Stimulated activated CD8-positive, alpha-beta memory T cell treated with anti-CD3 and anti-CD28 coated beads, Interleukin-15, amount 100 ng/mL, for 1 hour (primary cell): ENCODE measurements around the gene RHOBTB1.

Source experiments
- DNase-seq: peaks from one replicate; pipeline ENCODE4 v3.0.0-alpha.2; 2020; ENCODE audit warnings: low read depth

RHOBTB1 gene

GRCh38 chr10:60965696-60966095, 21.7 kb upstream of the RHOBTB1 start:
- no peak for DNase-seq

DNA sequence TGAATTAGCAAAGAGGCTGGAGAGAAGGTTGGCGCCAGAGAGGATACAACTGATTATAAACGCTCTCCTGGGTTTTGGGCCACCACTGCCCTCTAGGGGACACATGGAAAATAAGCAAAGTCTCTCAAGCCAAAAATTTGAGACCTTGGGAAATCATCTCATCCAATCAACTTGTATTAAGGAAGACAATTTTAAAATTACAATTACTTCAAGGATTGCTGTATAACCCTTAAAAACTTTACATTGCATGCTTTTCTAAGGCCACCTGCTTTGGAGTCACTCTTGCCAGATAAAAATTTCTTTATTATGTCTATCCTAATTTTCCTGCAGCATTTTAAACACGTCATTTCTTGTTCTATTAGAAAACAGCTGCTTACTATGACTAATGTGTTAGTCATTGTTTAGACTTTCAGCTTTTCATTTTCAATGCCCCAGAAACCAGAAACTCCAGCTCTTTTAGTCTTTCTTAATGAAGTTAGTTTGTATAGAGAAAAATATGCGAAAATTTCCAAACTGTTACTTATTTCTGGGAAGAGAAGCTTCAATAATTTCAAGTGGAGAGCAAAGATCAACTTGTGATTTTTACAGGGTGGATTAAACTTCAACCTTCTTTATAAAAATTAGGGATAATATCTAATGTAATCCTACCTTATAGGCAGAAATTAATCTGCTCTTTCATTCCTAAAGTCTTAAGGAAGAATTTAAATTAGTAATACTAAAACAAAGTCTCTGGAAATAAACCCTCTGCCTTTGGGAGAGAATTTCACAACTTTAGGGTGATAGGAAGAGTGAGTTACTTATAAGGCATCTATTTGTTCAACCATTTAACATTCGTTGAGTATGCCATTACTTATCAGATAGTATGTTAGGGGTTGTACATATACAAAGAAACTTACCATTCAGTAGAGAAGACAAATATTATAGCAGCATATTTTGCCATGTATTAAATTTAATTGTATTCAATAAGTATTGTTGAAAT, 20.6 kb upstream of the RHOBTB1 start:
- DNase-seq = no peak

DNA sequence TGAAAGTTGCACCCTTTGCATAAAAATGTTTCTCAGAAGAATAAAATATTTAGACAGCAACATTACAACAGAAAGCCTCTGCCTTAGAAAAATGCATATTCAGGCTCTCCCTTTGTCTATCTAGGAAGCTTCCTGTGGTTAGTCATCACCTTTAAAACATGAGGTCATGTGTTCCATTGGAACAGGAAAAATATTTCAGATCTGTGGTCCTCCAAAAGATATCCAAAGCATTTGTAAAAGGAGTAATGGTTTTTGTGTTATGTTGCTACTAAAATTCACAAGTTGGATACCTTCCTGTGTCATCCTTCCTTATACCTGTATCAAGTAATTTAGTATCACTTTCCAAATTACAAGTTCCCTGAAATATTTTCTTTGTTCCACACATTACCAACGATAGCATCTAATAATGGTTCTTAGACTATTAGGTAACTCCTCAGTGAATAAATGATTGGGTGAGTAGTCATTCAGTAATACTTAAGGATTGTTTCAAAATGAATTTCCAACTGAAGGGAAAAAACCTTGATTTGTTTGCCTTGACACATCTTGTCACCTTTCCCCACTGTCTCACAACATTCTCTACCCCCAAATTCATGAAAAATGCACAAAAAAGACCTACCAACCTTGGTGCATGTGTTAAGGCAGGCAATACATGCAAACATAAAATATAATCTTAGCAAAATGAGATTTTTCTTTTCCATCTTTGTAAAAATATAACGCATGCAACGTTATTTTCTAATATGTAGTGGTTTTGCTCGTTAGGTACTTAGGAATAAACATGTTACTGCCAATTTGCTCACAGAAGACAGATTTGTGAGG, 19.7 kb upstream of the RHOBTB1 start:
- no peak for DNase-seq

- no peak for DNase-seq
These were observed 19.0 kb upstream of the RHOBTB1 start for GRCh38 chr10:60962946-60963345.

GRCh38 chr10:60960913-60961312, 16.9 kb upstream of the RHOBTB1 start:
- no peak for DNase-seq

GRCh38 chr10:60960031-60960430, 16.0 kb upstream of the RHOBTB1 start:
- no peak for DNase-seq

DNA sequence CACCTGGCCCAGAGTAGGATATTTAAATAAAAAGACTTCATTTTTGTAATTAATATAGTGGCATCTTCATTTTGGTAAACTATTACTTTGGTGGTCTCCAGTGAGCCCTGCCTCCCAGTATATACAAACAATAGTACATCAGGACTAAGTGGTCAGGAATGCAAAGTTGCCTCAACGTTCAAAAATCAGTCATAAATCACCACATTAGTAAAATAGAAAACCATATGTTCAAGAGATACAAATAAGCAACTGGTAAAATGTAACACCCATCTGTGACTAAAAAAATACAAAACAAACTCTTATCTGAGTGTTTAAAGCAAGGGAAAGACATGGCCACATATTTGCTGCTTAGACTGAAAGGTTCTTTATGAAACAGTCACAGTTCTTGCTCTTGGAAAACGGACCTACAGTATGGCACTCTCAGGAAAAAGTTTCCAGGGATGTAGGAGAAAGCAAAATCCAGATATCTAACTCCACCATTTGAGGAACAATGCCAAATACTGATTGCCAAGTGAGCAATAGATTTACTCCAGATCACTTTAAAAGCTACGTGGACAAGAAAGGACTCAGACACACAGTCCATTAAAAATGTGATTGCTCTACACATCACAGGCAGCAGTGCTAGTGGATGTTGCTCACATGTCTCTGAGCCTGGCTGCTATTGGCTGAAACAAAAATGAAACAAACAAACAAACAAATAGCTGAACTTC, 15.1 kb upstream of the RHOBTB1 start:
- no peak for DNase-seq

GRCh38 chr10:60957667-60958221, 13.8 kb upstream of the RHOBTB1 start:
- no peak for DNase-seq

DNA sequence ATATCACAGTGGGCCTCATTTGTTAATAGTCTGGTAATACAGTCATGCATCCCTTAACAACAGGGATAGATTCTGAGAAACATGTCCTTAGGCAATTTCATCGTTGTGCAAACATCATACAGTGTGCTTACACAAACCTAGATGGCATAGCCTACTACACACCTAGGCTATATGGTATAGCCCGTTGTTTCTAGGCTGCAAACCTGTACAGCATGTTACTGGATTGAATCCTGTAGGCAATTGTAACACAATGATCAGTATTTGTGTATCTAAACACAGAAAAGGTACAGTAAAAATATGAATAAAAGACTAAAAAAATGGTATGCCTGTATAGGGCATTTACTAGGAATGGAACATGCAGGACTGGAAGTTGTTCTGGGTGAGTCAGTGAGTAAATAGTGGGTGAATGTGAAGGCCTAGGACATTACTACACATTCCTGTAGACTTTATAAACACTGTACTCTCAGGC, 12.0 kb upstream of the RHOBTB1 start:
- no peak for DNase-seq

GRCh38 chr10:60955316-60955715, 11.3 kb upstream of the RHOBTB1 start:
- no peak for DNase-seq

GRCh38 chr10:60954035-60954434, 10.1 kb upstream of the RHOBTB1 start:
- DNase-seq = no peak

DNA sequence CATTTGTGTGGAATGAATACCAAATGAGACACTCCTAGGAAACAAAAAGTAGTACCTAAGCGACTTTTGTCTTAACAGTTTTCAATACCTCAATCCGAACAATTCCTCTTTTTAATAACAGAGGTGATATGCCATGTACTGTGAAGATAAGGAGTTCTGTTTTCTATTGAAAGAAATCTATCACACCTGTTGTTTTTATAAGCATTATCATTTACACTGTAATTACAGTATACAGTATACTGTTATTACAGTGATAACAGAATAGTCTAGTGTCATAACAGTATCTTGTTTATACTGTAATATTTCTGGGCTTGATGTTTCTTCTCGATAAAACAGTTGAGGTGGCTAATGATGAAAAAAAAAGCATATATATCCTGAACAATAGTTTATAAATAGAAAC, 9.4 kb upstream of the RHOBTB1 start:
- no peak for DNase-seq

GRCh38 chr10:60952846-60953220, 8.8 kb upstream of the RHOBTB1 start:
- DNase-seq = no peak

DNA sequence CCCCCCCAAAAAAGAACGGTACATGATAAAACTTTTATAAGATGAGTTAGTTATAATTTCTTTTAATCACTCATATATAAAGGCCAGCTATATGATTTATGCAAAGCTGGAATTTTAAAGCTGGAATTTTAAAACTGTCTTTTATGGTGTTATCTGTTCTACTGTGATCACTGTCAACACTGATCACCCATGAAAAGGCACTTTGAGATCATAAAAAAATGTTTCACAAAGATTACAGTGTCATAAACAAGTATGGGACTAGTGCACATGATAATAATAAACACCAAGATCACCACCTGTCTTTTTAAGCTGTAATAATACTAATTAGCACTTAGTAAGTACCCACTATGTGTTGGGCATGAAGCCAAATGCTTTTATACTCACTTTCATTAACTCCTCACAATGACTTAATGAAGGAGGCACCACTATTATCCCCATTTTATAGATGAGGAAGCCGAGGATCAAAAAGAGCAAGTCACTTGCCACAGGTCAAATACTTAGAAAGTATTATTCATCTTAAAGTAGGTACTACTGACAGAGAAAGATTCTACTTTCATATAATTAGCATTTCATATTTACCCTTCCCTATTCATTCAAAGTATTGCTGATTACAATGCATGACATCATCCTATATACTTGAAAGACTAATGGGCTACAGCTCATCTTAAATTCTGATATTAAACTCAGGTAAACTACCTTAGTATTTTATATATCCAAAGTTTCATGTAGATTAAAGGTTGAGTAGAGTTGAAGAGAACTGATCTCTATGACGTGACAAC, 8.3 kb upstream of the RHOBTB1 start:
- DNase-seq = no peak

- DNase-seq = no peak
These were observed 7.3 kb upstream of the RHOBTB1 start for GRCh38 chr10:60951272-60951724.

GRCh38 chr10:60950300-60950699, 6.3 kb upstream of the RHOBTB1 start:
- no peak for DNase-seq

GRCh38 chr10:60948851-60949250, 4.9 kb upstream of the RHOBTB1 start:
- no peak for DNase-seq

- DNase-seq = no peak
These were observed 919 bp upstream of the RHOBTB1 start for GRCh38 chr10:60944910-60945297.

- no peak for DNase-seq
These were observed 498 bp downstream of the RHOBTB1 start for GRCh38 chr10:60943316-60944057.

- DNase-seq = no peak
These were observed 1.1 kb downstream of the RHOBTB1 start for GRCh38 chr10:60942788-60943315.
